NCI-H146 treated with DMSO at 0.1 percent for 48 hours (cell line): Measurements from ENCODE around the gene FGF22.
"Not testable (repeated sequence)": the region's sequence is repeated elsewhere in the genome, so short reads cannot be mapped to it uniquely, and the experiment has no call there.

Experiments used
- DNase-seq: peaks from one replicate; lab custom pipeline; 2025; ENCODE audit not compliant: unreplicated experiment; lab: John Stamatoyannopoulos, UW

Gene FGF22

DNA sequence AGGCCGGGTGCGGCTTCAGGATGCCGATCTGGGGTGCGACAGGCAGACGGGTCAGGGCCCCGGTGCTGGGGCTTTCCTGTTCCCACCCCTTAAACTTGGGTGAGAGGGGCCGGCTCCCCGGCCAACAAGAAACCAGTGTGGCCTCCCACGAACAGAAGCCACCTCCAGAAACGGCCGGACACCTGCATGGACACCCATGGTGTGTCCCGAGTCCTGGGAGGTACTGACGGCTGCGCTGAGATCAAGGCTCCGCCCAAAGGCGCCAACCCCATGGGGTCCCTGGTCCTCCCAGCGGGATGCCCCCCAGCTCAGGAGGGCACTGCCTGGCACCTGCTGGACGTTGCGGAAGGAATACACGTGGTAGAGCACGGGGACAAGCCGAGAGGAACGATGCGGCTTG, 17.9 kb upstream of the FGF22 start:
- no peak for DNase-seq

DNA sequence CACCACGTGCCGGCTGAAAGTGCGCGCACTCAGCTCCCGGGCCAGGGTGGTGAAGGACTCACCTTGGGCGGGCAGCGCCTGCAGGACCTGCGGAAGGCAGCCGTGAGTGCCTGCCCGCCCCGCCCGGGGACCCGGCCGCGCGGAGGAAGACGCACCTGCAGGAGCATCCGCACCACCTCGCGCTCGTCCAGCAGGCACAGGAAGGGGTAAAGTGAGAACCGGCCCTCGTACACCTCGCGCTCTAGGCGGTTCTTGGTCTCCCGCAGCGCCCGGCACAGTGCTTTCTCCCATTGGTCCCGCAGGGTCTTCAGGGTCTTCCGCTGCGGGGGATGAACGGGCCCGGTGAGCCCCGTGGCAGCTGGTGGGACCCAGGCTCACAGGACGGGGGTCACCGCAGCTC, 17.0 kb upstream of the FGF22 start:
- no peak for DNase-seq

DNA sequence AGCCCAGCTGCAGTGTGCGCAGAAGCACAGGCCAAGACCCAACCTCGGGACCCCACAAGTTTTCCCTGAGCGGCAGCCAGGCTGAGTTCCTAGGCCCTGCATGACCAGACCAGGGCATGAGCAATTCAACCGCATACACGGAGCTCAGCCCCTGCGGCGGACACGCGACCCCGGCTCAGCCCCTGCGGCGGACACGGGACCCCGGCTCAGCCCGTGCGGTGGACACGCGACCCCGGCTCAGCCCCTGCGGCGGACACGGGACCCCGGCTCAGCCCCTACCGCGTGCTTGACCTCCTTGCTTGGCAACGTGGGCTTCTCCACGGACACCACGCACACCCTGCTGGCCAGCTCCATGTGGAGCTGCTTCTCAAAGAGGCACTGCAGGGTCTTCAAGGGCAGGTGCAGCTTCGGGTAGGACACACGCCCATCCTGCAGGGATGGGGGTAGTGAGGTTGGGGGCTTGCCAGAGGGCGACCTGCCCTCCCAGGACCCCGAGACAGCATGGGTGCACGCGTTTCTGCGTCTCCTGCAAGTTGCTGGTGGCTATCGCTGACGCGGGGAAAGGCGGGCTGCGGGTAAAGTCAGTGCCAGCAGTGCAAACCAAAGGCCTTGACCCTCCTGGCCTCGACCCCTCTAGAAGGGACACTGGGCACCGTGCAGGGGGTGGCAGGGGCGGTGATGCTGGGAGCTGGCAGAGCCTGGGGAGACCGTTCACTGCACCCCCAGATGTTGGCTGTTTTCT, 16.3 kb upstream of the FGF22 start:
- DNase-seq, result no peak

DNA sequence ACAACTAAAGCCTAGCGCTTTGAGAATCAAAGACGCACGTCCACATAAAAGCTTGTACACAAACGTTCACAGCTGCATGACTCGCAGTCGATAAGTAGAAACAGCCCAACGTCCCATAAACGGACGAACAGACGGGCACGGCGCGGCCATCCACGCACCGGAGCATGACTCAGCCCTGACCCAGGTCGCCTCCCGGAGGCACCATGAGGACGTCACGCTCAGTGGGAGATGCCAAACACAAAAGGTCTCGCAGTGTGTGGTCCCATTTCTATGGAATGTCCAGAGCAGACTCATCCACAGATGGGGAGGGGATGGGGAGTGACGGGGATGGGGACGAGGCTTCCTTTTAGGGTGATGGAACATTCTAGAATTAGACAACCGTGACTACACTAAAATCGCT, 15.7 kb upstream of the FGF22 start:
- no peak for DNase-seq

DNA sequence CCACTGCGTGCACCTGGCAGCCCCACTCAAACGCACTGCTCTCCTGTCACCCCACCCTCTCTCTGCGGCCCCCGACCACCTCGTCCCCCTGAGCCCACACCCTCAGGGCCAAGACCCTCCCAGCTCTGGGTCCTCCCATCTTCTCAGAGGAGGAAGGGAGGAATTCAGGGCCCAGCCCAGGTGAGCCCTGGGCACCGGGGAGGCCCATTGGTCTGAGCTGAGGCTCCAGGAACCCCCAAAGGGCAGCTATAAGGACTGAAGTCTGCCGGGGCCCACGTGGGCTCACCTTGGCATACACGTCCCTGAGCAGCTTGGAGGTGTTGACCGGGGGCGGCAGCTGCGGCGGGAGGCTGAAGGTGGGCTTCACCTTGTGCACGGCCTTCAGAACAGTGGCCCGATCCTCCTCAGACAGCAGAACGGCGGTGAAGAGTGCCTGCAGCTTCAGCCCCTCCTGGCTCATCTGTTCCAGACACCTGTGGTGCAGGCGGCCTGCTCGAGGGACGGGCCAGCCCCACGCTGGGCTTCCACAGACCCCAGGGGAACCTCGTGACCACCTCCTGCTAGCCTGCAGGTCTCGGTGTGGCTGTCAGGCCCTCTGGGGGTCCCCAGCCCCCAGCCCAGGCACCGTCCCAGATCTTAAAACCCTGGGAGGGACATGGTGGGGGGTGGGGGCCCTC, 15.1 kb upstream of the FGF22 start:
- no peak for DNase-seq

DNA sequence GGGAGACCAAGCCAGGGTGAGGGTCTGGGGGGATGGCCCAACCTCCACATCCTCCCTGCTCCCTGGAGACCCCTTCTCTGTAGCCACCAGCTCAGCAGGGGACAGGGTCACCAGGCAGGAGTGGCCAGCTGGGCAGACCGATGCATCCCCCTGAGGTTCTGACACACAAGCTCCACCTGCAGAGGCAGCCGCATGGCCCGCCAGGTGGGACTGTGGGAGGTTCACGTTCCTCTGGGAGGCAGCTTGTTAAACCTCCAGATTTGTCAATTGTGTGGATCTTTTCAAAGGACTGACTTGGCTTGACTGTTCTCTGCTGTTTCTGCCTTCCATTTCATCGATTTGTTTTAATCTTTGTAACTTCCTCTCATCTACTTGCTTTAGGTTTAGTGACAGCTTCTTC, 14.4 kb upstream of the FGF22 start:
- no peak for DNase-seq

DNA sequence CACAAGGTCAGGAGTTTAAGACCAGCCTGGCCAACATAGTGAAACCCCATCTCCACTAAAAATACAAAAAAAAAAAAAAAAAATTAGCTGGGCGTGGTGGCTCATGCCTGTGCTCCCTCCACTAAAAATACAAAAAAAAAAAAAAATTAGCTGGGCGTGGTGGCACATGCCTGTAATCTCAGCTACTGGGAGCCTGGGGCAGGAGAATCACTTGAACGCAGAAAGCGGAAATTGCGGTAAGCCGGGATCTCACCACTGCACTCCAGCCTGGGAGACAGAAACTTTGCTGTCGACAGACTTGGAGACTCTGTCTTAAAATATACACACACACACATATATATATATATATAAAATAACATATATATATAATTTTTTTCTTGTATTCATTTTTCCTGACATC, 13.1 kb upstream of the FGF22 start:
- not testable (repeated sequence) for DNase-seq

DNA sequence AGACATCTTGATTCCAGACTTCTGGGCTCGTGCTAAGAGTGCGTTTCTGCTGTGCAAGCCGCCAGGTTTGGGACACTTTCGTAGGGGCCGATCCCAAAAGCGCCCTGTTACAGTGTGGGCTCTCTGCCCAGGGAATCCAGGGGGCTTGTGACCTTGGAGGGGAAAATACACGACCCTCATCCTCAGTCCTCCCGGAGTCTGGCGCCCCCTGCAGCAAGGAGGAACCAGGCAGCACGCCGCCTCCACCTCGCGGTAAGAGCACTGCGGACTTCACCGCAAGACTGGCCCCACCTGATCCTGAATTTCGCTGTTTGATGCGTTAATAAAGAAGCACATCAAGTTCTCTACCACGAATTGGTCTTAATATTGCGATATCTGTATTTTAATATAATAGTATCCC, 11.5 kb upstream of the FGF22 start:
- no peak for DNase-seq

DNA sequence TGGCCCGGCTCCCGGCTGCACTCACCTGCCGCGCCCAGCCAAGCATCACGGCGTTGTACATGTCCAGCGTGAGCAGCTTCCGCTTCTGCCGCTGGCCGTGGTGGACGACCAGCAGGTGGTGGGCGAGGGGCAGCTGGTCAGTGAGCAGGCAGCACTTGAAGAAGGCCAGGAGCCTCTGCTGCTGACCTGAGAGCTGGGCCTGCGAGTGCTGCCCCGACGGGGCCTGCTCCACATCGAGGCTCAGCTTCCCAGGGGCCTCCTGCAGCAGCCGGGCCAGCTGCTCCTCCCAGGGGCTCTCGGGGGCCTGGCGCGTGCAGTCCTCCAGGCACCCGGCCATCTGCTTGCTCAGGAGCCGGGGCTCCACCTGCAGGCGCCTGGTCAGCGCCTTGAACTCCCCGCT, 10.2 kb upstream of the FGF22 start:
- peak; percentile 39 for DNase-seq

DNA sequence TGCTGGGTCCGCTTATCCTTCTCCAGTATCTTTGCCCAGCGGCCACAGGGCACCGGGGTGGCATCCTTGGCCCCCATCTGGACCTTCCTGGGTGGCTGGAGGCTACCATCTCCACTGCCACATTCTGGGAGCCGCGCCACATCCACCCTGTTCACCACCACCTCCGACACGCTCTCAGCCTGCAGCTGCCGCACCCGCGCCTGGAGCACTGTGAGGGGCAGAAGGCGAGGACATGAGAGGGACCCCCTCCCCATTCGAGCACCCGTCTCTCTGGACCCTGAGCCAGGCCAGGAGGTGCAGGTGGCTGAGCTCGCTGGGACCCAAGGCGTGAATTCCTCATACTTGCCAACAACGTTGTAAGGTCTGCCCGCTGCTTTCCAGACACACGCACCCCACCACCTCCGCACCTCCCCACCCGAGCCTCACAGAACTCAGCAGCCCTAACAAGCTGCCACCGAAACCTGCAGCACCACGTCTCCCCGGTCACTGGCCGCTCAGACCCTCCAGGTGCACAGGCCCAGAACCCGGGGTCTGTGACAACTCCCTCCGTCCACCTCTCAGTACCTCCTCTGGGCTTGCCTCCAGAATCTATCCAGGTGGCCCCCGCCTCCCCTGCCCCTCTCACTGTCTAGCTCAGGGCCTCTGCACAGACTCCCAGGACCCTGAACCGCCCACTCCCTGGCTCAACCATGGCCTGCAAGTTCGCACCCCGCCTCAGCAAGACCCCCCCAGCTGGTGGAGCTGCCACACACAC, 9.5 kb upstream of the FGF22 start:
- DNase-seq, result no peak

DNA sequence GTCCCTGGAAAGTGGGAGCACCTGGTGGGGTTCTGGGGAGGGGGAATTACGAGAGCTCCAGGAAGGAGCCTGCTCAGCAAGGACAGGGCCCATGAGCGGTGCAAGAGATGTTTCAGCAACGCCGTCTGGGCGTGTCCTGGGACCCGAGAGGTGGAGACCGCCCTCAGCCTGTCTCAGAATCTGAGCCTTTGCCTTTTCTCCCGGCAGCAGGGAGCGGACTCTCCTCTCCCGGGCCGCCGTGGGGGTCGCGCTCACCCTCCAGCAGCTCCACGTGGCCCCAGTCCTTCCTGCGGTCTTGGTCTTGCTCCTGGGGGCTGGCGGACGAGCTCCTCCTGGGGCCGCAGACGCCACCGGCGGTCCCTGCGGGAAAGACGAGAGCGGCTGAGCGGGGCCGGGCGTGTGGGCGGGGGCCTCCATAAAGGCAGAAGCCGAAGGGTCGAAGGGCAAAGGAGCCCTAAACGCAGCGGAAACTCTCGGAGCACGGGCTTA, 7.1 kb upstream of the FGF22 start:
- no peak for DNase-seq

DNA sequence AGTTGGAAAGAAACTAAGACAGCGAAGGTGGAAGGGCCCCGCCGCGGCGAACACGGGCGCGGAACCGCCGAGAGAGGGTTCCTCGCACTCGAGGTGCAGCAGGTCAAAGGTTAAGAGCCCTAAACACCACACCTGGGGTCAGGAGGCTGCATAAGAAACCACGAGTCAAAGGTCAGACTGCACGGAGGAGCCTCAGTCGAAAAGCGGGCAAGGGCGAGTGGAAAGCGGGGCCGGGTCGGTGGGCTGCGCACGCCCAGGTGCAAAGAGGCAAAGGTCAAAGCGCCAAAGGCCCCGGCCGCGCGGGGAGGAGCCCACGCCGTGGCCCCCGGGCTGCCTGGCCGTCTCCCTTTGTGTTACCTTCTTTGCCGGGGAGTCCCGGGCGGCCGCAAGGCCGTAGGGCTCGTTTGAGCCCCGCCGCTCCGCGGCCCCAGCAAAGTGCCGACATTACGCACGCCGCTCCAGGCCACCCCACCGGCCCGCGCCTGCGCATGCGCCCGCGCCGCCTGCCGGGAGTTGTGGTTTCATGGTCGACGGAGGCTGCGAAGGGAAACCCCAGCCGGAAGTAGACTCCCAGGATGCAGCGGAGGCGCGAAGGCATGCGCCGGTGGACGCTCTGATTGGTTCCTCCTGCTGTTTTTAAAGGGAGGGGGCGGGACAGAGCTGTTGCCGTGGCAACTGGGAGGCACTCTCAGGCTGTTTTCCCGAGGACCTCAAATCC, 6.5 kb upstream of the FGF22 start, which contains the start of gene POLRMT:
Gene POLRMT, minus strand, starts transcription at position 470 of the 718 bp plus-strand sequence. Its CDS starts 25 bp downstream, at position 445.
- peak; percentile 77 for DNase-seq

DNA sequence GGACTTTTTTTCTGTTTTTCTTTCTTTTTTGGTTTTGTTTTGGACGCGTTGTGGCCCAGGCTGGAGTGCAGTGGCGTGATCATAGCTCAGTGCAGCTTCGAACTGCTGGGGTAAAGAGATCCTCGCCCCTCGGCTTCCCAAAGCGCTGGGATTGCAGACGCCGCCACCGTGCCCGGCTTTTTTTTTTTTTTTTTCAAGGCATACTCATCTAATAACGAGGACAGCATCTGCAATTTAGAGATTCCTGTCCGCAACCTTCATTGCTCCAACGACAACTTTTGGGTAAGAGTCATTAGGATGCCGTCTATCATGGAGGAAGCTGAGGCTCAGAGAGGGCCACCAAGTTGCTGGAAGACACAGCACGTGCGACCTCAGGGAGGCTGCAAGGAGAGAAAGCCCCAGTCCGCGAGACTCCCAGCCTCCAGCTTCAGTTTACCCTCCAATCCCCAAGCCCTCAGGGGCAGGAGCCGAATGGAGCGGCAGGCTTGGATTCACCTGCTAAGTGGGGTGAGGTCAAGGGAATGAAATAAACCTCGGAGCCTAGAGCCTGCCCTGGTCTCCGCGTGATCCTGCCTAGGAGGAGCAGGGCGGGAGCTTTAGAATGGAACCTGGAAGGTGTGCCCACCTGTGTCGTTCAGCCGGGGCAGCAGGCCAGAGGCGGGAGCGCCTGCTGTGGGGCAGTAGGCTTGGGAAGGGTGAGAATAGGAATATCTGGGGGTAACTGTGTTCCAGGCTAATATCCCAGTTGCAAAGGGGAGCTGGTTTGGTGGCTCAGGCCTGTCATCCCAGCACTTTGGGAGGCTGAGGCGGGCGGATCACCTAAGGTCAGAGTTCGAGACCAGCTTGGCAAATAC, 5.7 kb upstream of the FGF22 start:
- DNase-seq, result no peak

DNA sequence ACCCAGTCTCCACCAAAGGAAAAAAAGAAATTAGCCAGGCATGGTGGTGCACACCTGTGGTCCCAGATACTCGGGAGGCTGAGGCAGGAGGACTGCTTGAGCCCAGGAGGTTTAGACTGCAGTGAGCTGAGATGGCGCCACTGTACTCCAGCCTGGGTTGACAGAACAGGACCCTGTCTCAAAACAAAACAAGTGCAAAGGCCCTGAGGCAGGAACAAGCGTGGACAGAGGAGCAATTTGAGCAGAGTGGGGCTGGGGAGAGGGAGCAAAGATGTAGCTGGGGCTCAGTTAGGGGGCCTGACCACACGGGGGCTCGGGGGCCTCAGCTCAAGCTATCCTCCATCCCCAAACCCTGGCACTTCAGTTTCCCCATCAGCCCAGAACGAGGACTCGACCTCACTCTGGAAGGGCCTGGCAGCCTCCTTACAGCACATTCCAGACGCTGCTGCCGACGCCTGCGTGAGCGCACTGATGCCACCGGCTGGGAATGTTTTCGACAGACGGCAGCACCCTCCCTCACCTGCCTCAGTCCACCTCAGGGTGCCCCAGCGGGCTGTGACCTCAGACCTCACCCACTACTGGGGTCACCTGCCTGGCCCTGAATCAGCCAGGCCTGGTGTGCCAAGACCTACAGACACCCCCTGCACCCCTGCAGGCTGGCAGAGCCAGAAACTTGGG, 4.6 kb upstream of the FGF22 start:
- no peak for DNase-seq

DNA sequence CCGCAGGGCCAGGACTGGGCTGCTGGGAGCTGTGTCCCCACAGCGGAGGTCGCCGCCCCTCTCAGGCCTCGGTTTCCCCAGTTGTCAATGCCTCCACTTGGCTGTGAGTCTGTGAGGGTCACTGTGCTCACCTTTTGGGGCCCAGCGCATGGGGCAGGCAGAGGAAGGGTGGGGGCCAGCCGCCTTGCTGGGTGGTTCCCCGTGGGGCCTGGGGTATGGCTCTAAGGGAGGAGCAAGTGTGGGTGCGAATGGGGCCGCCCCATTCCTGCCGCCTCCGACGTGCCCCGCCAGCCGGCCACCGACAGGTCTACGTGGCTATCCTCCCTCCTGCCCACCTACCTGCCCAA, 800 bp upstream of the FGF22 start:
- no peak for DNase-seq

DNA sequence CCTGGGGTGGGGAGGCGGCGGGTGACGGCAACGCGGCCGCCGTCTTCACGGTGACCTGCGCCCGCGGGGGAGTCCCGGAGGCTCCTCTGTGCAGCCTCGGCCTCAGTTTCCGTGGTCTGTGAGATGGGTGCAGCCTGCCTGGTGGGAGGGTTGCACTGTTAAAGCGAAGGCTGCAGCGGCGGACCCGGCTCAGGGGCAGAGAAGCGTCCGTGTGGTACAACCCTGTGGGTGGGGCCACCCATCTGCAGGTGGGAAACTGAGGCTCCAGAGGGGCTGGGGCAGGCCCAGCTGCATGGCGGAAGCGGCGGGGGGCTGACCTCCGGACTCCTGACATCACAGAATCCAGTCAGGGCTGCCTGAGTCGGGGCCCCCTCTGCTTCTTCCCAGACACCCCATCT, 481 bp downstream of the FGF22 start:
- no peak for DNase-seq

DNA sequence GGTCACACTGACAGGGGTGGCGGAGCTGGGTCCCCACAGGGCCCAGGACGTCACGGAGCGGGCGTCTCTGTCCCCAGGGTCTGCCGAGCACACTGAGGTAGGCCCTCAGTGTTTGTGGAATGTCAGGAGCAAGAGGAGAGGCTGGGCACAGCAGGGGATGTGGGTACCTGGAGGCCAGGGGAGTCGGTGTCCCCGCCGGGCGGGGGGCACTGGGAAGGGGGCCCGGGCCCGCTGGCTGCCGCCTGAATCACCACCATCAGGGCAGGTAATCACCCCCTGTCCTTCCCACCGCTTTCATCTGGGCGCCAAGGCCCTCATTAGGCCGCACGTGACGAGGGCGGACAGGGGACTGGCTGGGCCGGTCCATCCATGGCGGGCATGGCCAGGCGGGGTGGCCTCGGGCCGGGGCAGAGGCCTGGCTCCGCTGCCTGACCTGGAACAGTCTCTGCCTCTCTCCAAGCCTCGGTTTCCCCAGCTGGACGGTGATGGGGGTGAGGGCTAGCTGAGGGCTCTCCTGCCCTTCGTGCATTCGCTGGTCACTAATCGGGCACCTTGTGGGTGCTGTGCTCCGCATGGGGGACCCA, 1.0 kb downstream of the FGF22 start:
- no peak for DNase-seq

DNA sequence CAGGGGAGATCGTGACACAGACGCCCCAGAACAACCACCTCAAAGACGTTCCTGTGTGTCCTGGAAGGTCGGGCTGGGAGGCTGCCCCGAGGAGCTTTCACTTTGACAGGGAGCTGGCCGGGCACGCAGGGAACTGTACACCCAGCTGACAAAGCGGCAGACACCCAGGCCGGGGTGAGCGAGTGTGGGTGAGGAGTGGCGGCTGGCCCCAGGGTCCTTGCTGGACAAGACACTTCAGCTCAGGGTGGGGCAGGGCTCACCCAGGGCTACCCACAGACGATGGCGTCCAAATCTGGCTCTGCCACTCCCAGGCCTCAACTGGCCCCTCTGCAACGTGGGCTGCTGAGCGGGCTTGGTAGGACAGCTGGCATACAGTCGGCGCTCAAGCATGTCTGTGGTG, 2.0 kb downstream of the FGF22 start:
- no peak for DNase-seq
